HepG2 (cell line): ENCODE results near the gene BICDL2. TPM values are rescaled to one million over a fixed set of nuclear protein-coding genes. Genes with fewer than 3 reads are reported as not detected.

Source experiments
- EHMT2 ChIP-seq: fragments of 200-600 bp; sonication (generic); IDR thresholded peaks from 2 replicates; pipeline ENCODE4 v1.7.0; 2017; ENCODE audit warnings: antibody characterized with exemption, low read depth, low read length, borderline replicate concordance
- GRHL1 ChIP-seq: sonication (generic); formaldehyde crosslinking; conservative IDR thresholded peaks from 2 replicates; pipeline ENCODE4 v1.8.0; 2022; ENCODE audit warnings: missing genetic modification reagents
- HMGXB3 ChIP-seq: sonication (generic); formaldehyde crosslinking; IDR thresholded peaks from 2 replicates; pipeline ENCODE4 v1.4.0; 2020; ENCODE audit warnings: missing genetic modification reagents, borderline replicate concordance
- NCOA1 ChIP-seq: sonication (generic); formaldehyde crosslinking; IDR thresholded peaks from 2 replicates; pipeline ENCODE4 v1.9.0; 2021; ENCODE audit warnings: missing genetic modification reagents
- POLR2A ChIP-seq, 2 experiments: IDR thresholded peaks; 2 replicates each; pipeline ENCODE4 v1.6.1; 2011; ENCODE audit warnings: low read depth in 2 of 2, low read length in 2 of 2, mild to moderate bottlenecking in 1 of 2, moderate library complexity in 1 of 2; ENCODE audit not compliant: insufficient read depth in 1 of 2
- SRSF9 ChIP-seq: fragments of 200-400 bp; formaldehyde crosslinking; IDR thresholded peaks from 2 replicates; pipeline ENCODE4 v1.6.1; 2018; ENCODE audit warnings: borderline replicate concordance, mild to moderate bottlenecking, low read depth, low read length; ENCODE audit not compliant: insufficient read depth, poor library complexity, severe bottlenecking
- ZBTB40 ChIP-seq, 2 experiments: fragments of 450-650 bp in 1 of 2; sonication (generic) in 1 of 2; formaldehyde crosslinking in 1 of 2; IDR thresholded peaks; 2 replicates each; pipeline versions ENCODE4 v1.6.1 to v1.8.0; 2016 to 2022; ENCODE audit warnings: antibody characterized with exemption in 1 of 2, mild to moderate bottlenecking in 1 of 2, missing genetic modification reagents in 1 of 2
- ZNF747 ChIP-seq: sonication (generic); formaldehyde crosslinking; IDR thresholded peaks from 2 replicates; pipeline ENCODE4 v1.8.1; 2023; ENCODE audit warnings: missing genetic modification reagents, mild to moderate bottlenecking, borderline replicate concordance
- polyA plus RNA-seq, 8 experiments: library from polyadenylated mRNA; depleted of rRNA in 3 of 8; stranded (reverse) in 7 of 8; unstranded in 1 of 8; fragments of >200 nt; fragmentation: Illumina TruSeq in 4 of 8; extraction: Trizol in 4 of 8; gene quantifications; 2 replicates each; pipeline versions ENCODE4 v1.2.1 to v1.2.3, GENCODE V29; 2011 to 2016; ENCODE audit warnings: low read depth in 4 of 8, missing spikeins in 1 of 8, mixed read lengths in 1 of 8; ENCODE audit not compliant: insufficient read depth in 1 of 8
- total RNA-seq, 5 experiments: library from RNA; depleted of rRNA; stranded (reverse); fragments of >200 nt; fragmentation: Illumina TruSeq; extraction: Trizol; gene quantifications; 2 replicates each; pipeline ENCODE4 v1.2.3, GENCODE V29; 2016; ENCODE audit warnings: low read depth in 1 of 5
- TF ChIP-seq, protein P1 (sequence below): sonication (generic); formaldehyde crosslinking; IDR thresholded peaks from 2 replicates; pipeline ENCODE4 v1.9.0; 2021; ENCODE audit warnings: missing genetic modification reagents, mild to moderate bottlenecking, borderline replicate concordance

BICDL2 gene
- total and polyA plus RNA-seq, 2 of the 13 experiments (the other 11 are each of a cell fraction or from before 2014, with no cell fraction given): 0.12 TPM; not detected in 1

DNA sequence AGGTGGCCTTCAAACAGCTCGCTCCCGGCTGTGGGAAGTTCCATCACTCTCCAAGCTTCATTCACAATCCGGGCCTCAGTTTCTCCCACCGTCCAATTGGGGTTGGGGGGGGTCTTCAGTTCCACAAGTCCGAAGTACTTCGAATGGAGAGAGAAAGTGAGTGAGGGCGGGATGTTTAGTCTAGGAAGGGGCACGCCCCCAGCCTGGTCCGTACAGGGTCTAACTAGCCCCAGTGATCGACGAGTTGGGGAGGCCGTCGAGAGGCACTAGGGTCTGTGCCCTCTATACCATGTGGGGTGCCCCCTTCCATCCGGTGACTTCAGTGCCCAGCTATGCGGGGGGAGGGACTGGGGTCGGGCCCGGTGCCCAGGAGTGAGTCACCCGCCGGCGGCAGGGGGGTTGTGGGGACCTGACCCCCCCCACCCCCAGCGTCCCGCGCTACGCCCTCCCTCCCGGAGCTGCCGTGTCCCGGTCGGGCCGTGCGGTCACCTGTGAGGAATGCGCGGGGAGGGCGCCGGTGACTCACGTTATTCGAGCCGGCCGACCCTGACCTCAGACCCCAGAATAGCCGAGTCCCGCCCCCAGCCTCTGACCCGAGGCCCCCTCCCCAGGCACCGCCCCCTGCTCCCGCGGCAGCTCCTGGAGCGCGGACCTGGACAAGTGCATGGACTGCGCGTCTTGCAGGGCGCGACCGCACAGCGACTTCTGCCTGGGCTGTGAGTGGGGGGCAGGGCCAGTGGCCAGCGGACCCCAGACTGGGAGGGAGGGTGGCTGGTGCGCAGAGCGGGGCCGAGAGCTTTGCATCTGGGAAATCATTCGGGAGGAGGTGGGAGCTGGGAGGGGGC is 15.9 kb downstream of the BICDL2 start (continued):
- TF ChIP-seq NCOA1 (CRISPR knock-in tag) (peak; percentile 65), EHMT2 (no peak), POLR2A (IDR thresholded peaks at IDR 0.05; ENCODE audit: insufficient read depth in 1 of 2, low read depth in 2 of 2, low read length in 2 of 2) (peak in 1 of 2 experiments; percentile 67; a peak in 3 of 4 replicates), ZBTB40 (IDR thresholded peaks at IDR 0.05) (no peak), ZBTB40 (CRISPR knock-in tag; IDR thresholded peaks at IDR 0.05) (peak; percentile 25; the same call in 1 of the 2 replicates), HMGXB3 (CRISPR knock-in tag) (no peak; the same call in 1 of the 2 replicates), ZNF747 (peak; percentile 72; the same call in 1 of the 2 replicates), SRSF9 (no peak), GRHL1 (CRISPR knock-in tag) (no peak)
- TF ChIP-seq, protein P1, sequence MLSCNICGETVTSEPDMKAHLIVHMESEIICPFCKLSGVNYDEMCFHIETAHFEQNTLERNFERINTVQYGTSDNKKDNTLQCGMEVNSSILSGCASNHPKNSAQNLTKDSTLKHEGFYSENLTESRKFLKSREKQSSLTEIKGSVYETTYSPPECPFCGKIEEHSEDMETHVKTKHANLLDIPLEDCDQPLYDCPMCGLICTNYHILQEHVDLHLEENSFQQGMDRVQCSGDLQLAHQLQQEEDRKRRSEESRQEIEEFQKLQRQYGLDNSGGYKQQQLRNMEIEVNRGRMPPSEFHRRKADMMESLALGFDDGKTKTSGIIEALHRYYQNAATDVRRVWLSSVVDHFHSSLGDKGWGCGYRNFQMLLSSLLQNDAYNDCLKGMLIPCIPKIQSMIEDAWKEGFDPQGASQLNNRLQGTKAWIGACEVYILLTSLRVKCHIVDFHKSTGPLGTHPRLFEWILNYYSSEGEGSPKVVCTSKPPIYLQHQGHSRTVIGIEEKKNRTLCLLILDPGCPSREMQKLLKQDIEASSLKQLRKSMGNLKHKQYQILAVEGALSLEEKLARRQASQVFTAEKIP (CRISPR knock-in tag): no peak
